GM12875 (cell line): ENCODE results near the gene RUNX1.
A peak's percentile ranks its signal among the peaks of the same experiment; 100 is the strongest.

Experiments used
- H3K4me3 ChIP-seq: one replicate; pipeline ENCODE4 v1.5.1; 2011; ENCODE audit warnings: low read depth, low read length, control low read depth
- TF ChIP-seq, protein P1 (sequence below): IDR thresholded peaks from 2 replicates; pipeline ENCODE4 v1.5.1; 2011; ENCODE audit warnings: low read depth, mild to moderate bottlenecking, control low read depth, inconsistent platforms, low read length, moderate library complexity, borderline replicate concordance; ENCODE audit not compliant: insufficient read depth

The RUNX1 gene

GRCh38 chr21:34890724-34891612 is 158.1 kb downstream of the RUNX1 start:
- no peak overlapping the region for H3K4me3 ChIP-seq
- TF ChIP-seq, protein P1, sequence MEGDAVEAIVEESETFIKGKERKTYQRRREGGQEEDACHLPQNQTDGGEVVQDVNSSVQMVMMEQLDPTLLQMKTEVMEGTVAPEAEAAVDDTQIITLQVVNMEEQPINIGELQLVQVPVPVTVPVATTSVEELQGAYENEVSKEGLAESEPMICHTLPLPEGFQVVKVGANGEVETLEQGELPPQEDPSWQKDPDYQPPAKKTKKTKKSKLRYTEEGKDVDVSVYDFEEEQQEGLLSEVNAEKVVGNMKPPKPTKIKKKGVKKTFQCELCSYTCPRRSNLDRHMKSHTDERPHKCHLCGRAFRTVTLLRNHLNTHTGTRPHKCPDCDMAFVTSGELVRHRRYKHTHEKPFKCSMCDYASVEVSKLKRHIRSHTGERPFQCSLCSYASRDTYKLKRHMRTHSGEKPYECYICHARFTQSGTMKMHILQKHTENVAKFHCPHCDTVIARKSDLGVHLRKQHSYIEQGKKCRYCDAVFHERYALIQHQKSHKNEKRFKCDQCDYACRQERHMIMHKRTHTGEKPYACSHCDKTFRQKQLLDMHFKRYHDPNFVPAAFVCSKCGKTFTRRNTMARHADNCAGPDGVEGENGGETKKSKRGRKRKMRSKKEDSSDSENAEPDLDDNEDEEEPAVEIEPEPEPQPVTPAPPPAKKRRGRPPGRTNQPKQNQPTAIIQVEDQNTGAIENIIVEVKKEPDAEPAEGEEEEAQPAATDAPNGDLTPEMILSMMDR = no peak

GRCh38 chr21:34890470-34890723 is 158.7 kb downstream of the RUNX1 start:
- peak overlapping the region; percentile 76 for H3K4me3 ChIP-seq
- TF ChIP-seq, protein P1 = no peak

GRCh38 chr21:34889676-34890469 is 159.2 kb downstream of the RUNX1 start:
- TF ChIP-seq, protein P1 = peak; percentile 95
- peak overlapping the region; percentile 76 for H3K4me3 ChIP-seq

GRCh38 chr21:34889320-34889675 is 159.8 kb downstream of the RUNX1 start:
- TF ChIP-seq, protein P1 = no peak

DNA sequence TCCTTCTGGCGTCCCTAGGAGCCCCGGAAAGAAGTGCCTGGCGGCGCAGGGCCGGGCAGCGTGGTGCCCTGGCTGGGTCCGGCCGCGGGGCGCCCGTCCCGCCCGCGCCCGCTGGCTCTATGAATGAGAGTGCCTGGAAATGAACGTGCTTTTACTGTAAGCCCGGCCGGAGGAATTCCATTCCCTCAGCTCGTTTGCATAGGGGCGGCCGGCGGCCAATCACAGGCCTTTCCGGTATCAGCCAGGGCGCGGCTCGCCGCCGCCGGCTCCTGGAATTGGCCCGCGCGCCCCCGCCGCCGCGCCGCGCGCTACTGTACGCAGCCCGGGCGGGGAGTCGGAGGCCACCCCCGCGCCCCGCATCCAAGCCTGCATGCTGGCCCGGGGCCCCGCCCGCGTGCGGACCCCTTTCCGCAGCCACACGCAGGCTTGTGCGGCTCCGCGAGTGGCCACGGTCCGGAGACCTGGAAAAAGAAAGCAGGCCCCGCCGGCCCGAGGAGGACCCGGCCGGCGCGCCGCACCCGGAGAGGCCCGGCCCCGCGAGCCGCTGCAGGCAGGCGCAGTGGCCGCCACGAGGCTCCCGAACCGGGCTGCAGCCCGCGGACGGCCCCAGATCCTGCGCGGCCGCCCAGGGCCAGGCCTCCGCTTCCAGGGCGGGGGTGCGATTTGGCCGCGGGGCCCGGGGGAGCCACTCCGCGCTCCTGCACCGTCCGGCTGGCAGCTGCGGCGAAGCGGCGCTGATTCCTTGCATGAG is 160.4 kb downstream of the RUNX1 start:
- peak overlapping the region; percentile 76 for H3K4me3 ChIP-seq

More at GRCh38 chr21:34889320-34889675, 159.8 kb downstream of the RUNX1 start:
- peak overlapping the region; percentile 76 for H3K4me3 ChIP-seq

GRCh38 chr21:34887725-34888568 is 161.2 kb downstream of the RUNX1 start:
- TF ChIP-seq, protein P1 = no peak

More for the DNA sequence above, 160.4 kb downstream of the RUNX1 start:
- TF ChIP-seq, protein P1 = no peak

More at GRCh38 chr21:34887725-34888568, 161.2 kb downstream of the RUNX1 start:
- H3K4me3 ChIP-seq = peak overlapping the region; percentile 76
